Cortex of kidney (tissue), 1 donor: ENCODE data around the gene OR52N4.
"Not testable (repeated sequence)": the region's sequence is repeated elsewhere in the genome, so short reads cannot be mapped to it uniquely, and the experiment has no call there.

Experiments
- DNase-seq: peaks from one replicate; lab custom pipeline; 2025; lab: John Stamatoyannopoulos, UW

OR52N4 gene

DNA sequence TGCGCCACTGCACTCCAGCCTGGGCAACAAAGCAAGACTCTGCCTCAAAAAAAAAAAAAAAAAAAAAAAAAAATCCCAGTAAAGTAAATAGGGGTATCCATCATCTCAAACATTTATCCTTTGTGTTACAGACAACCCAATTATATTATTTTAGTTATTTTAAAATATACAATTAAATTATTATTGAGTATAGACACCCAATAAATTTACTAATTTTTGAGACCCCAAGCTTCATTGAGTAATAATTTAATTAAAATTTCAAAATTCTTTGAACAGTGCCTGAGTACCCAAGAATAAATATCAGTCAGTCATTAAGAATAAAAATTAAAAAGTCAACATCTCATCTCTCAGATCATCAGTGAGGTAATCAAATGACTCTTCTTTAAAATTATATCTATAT lies at the start of gene OR52N4:
OR52N4 (plus strand) TSS at position 301 of the 400 bp plus-strand sequence. CDS start 498 bp downstream, outside the sequence.
- DNase-seq, result no peak

DNA sequence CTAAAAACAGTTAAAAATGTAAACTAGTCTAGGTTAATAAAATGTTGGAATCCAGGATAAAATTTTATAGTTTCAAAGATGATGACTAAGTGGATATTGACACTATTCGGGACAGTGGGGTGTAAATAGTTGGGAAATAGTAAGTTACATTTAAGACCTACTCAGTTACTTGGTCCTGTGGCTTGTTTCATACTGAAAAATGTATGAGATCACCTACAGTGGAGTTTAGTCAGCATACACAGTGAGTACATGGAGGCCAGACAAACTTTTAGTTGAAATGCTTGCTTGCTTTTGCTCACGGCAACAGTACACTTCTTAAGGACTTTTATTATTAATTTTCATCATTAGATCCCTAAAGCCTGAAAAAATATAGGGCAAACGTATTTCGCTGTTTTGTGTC lies 48.4 kb upstream of the OR52N4 start:
- no peak for DNase-seq

DNA sequence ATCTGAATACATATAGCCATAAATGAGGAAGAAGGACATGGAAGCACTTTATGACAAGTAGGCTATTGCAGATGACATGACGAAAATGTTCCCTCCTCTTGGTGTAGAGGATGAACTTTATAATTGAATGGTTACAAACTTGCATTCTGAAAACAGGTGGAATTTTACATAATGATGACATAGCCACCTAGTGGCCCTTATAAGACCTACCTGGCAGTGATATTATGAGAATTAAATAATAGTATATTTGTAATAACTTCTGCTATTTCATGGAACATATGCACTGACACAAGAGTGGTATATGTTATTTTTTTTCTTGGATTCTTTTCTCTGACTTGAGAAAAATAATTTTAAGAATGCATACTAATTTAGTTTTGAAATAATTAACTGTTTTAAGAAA lies 41.5 kb upstream of the OR52N4 start:
- DNase-seq, result no peak

DNA sequence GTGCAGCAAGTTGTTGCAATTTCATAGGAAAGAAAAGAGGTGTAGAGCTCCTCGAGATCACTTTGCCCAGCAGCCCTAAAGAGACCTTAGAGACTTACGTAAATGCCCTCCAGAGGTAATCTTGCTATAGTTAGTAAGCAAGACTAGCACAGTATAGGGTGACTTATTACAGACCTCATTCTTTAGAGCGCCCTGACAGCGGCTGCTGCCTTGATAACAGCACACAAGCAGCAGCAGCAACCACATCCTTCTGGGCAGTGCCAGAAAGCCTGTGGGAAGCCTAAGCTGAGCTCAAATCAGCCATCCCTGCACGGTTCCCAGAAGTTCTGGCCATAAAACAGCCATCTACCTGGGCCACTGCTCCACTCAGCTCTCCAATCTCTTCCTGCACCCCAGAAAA lies 40.3 kb upstream of the OR52N4 start:
- DNase-seq, result no peak

DNA sequence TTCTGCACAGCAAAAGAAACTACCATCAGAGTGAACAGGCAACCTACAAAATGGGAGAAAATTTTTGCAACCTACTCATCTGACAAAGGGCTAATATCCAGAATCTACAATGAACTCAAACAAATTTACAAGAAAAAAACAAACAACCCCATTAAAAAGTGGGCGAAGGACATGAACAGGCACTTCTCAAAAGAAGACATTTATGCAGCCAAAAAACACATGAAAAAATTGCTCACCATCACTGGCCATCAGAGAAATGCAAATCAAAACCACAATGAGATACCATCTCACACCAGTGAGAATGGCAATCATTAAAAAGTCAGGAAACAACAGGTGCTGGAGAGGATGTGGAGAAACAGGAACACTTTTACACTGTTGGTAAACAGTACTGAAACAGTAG lies 37.5 kb upstream of the OR52N4 start:
- DNase-seq, result not testable (repeated sequence)

DNA sequence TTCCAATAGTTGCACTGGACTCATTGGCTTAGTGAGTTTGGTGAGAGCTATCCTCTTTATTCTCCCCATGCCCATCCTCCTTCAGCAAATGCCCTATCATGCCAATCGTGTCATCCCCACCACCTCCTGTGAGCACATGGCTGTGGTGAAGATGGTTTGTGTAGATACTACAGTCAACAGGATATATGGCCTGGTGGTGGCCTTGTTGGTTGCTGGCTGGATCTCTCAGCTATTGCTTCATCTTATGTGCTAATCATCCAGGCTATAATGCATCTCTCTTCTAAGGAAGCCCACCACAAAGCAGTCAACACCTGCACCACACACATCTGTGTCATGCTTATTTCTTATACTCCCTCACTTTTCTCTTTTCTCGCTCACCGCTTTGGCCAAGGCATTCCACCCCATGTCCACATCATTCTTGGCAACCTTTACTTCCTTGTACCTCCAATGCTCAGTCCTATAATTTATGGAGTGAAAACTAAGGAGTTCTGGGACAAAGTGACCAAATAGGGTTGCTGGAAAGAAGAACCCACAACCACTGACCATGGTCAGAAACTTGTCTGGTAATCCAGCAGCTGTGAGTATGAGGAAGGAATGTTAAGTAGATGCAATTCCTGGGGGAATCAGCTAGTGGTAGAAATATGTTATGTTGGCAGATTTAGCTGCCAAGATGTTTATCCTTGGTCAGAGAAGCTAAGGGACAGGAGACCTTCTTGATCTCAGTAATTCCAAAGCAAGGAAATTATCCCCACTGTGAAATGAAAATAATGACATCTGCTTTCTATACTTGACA lies 34.1 kb upstream of the OR52N4 start:
- no peak for DNase-seq

DNA sequence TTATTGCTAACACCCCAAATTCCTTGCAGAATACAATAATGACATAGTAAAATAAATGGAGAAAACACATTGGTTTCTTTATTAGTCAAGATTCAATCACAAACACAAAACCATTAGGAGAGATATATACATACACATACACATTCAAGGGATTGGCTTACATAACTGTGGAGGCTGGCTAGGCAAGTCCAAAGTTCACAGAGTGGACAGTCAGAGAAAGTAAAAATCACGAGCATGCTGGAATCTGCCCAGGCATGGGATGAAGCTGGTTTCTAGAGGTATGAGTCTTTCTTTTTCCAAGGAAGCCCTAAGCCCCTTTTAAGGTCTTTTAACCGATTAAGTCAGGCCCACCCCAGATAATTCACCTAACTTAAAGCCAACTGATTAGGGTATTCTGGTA lies 31.4 kb upstream of the OR52N4 start:
- no peak for DNase-seq

DNA sequence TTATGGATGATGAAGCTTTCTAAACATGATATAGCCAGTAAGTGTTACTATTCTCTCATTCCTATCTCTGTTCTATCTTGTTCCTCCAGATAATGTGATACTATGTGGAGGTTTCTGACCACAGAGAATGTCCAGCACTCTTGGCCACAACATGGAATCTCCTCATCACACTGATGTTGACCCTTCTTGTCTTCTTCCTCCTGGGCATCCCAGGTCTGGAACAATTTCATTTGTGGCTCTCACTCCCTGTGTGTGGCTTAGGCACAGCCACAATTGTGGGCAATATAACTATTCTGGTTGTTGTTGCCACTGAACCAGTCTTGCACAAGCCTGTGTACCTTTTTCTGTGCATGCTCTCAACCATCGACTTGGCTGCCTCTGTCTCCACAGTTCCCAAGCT lies 27.7 kb upstream of the OR52N4 start:
- DNase-seq, result no peak

DNA sequence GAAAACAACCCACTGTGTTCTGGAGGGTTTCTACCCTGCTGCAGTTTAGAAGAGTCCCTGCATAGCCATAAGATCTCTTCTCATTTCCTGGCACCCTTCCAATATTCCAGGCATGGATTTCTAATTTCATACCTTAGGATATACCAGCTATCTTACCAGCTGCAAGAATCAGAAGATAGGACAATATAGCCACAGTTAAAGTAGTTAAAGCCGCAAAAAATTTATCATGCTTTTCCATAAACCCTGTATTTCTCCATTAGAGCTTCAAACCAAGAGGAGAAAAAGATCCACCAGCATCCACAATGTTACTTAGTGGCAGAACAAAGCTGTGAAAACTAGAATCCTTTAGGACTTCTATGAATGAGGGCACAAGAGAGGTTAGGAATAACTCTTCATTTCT lies 26.4 kb upstream of the OR52N4 start:
- no peak for DNase-seq

DNA sequence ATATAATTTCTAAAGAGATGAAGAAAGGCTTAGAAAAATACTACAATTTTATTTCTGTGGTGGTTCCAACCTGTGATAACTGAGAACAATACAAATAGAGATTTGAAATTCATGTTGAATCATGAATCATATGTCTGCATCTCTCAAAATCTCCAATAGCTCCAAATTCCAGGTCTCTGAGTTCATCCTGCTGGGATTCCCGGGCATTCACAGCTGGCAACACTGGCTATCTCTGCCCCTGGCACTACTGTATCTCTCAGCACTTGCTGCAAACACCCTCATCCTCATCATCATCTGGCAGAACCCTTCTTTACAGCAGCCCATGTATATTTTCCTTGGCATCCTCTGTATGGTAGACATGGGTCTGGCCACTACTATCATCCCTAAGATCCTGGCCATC lies 17.6 kb upstream of the OR52N4 start, which contains the start of gene OR56B1:
OR56B1 (plus strand) TSS at position 53 of the 400 bp plus-strand sequence; CDS start at position 122, 69 bp downstream.
- DNase-seq, result no peak

DNA sequence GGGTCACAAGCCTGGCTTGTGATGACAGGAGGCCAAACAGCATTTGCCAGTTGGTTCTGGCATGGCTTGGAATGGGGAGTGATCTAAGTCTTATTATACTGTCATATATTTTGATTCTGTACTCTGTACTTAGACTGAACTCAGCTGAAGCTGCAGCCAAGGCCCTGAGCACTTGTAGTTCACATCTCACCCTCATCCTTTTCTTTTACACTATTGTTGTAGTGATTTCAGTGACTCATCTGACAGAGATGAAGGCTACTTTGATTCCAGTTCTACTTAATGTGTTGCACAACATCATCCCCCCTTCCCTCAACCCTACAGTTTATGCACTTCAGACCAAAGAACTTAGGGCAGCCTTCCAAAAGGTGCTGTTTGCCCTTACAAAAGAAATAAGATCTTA lies 17.0 kb upstream of the OR52N4 start:
- DNase-seq, result no peak

DNA sequence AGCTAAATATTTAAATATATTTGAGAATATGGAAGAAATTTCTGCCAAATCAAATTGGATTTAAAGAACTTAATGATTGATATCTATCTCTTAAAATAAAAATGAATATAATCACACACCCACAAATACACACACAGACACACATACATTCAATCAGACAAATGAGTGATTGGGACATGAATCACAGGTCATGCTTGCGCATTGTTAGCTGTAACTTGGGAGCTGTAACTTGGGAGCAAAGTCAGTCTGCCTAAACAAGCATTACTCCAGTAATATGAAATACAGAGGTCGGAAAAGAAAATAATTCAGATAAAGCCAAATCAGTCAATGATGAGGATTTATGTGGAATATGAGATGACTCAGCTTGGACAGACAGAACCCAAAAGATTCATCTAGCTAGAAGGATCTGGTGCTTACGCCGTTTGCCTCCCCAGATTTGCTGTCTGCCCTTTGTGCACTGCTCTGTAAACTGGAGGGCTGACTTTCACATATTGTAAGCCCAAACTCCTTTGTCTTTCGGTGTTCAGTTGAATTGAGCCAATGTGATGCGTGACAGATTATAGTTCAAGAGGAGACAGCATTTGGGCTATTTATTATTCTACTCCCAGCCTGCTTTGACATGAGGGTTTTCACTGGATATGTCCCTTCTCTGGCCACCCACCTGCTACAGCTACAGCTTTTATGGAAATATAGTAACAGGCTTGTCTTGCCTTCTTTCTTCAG lies 16.2 kb upstream of the OR52N4 start:
- no peak for DNase-seq

DNA sequence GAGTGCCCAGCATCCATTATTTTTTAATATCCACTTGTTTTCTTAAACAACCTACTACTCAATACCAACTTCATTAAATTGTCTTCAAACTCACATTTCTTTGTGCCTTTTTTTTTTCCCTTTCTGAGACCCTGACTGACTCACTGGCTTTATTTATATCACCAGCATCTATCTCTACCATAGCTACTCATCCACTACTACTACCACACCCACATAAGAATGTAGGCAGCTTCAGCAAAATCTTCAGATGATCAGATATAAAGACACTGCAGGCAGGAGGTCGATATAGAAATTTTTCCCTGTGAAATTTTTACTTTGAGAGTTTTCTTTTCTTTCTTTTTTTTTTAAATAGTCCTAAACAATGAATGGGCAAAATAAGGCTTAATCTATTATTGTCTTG lies 15.6 kb upstream of the OR52N4 start:
- DNase-seq, result no peak

DNA sequence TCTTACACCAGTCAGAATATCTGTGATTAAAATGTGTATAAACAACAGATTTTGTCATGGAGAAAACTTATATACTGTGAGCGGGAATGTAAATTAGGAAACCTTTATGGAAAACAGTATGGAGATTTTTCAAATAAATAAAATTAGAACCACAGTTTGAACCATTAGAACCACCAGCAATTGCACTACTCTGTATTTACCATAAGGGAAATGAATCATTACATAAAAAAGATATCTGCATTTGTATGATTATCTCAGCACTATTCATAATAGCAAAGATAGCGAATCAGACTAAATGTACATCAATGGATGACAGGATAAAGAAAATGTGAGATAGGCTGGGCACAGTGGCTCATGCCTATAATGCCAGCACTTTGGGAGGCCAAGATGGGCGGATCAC lies 7.4 kb upstream of the OR52N4 start:
- no peak for DNase-seq

DNA sequence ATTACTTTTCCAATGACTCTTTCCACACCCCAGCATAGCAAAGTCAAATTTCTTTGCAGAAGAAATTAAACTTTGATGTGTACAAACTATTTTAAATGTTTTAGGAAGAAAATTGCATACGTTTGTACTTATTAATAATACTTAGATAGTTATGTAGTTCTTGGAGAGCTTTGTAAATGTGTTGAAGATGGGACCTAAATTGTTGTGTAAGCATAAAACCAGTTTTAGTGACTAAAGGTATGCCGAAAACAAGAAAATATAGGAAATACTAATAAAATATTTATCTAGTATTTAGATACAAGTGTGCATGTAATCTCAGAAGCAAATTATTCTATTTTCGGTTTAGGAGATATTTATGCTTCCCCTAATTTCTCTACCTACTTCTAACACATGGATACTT lies 4.2 kb upstream of the OR52N4 start:
- DNase-seq, result no peak

DNA sequence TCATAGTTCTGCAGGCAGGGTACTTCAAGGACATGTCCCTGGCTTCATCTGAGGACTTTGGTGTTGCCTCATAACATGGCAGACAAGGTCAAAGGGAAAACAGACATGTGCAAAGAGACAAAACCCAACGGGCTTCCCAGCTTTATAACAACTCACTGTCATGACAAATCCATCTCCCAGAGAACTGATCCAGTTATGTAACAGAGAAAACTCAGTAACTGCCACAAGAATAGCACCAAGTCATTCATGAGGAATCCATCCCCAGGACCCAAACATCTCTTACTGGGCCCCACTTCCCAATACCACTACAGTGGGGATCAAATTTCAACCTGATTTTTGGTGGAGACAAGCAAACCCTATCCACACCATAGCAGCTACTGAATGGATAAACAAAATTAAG lies 13.0 kb downstream of the OR52N4 start:
- no peak for DNase-seq

DNA sequence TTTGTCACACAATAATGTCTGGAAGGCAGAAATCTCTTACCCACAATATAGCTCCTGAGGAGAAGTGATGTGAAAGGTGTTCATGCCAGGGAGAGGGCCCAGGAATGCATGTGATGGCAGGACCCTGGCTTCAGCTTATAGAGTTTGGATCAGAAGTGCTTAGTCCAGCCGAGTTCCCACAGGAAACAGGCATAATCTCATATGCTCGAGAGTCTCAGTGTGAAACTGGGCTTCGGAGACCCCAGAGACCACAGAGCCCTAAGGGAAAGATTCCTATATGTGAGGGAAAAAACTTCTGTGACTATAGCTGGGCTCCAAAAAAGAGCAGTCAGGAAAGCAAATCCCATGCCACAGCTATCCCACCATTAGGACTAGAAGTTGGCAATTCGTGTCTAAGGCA lies 29.2 kb downstream of the OR52N4 start, which contains the start of gene OR52N5:
OR52N5 (minus strand) TSS at position 101 of the 400 bp plus-strand sequence. CDS start 4,721 bp downstream, outside the sequence.
- DNase-seq, result no peak

DNA sequence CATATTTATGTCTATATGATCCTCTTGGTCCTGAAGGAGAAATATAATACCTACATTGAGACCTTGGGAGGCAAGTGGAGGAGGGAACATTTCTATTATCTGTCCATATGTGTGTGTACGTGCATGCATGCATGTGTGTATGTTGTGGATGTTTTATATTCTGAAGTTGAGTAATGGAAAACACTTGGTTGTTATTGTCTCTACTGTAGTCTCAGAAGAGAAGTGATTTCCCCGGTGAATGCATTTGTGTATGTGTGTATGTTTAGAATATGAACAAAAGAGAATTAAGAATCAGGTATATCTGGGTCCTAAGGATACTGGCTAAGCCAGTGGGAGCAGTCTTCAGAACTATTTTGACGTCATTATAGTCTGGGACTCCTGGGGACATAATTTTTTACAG lies 37.1 kb downstream of the OR52N4 start, which contains the start of gene OR52N1:
OR52N1 (minus strand) TSS at position 101 of the 400 bp plus-strand sequence. CDS start 2,449 bp downstream, outside the sequence.
- DNase-seq, result no peak

DNA sequence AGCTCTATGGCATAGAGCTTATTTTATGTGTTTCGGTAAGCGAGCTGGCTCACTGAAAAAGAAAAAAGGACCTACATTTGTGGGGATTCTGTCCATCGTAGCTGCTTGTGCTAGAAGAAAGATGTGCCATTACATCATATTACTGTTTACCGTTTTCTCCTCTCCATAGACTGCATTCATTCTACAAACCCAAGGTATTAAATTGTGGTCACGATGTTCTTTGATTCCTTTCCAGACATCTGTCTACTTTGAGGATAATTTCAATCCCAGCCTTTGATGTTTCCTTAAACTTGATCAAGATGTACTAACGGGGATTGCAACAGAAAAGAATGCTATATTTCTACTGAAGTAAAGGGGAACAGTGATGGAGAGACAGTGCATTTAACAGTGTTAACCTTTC lies 42.5 kb downstream of the OR52N4 start:
- DNase-seq, result no peak

DNA sequence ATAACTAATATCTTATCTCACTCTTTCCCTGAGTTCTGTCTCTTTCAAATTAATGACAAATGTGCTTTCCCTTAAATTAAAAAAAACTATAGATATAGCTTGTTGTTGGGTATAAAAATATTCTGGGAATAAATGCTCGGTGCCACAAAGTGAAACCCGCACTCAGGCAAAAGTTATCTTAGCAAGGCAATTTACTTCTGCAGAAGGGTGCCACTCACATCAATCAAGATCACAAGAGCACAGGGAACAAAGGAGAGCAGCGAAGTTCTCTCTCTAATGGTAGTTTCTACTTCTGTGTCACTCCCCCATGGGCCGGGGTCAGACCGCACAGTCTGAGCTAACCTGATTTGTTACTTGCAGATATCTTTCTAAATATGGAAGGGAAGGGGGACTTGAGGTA lies 49.9 kb downstream of the OR52N4 start:
- no peak for DNase-seq
